ENCODE data around the gene TNFSF8.

TNFSF8 gene

GRCh38 chr9:114930056-114930812 lies at the start of gene TNFSF8:
Gene TNFSF8, minus strand, starts transcription at chr9:114930591. Its CDS starts 288 bp downstream, at chr9:114930303.
- DNase-seq = peak; percentile 67

GRCh38 chr9:114973216-114973615 lies 42.8 kb upstream of the TNFSF8 start:
- no peak for DNase-seq

GRCh38 chr9:114972510-114973136 lies 42.2 kb upstream of the TNFSF8 start:
- DNase-seq = no peak

- no peak for DNase-seq
These were observed 38.9 kb upstream of the TNFSF8 start for GRCh38 chr9:114969269-114969668.

GRCh38 chr9:114968671-114969070 lies 38.3 kb upstream of the TNFSF8 start:
- DNase-seq = no peak

GRCh38 chr9:114965564-114965963 lies 35.2 kb upstream of the TNFSF8 start:
- DNase-seq = no peak

GRCh38 chr9:114962809-114963208 lies 32.4 kb upstream of the TNFSF8 start:
- no peak for DNase-seq

- DNase-seq = no peak
These were observed 29.9 kb upstream of the TNFSF8 start for GRCh38 chr9:114960276-114960675.

GRCh38 chr9:114958844-114959235 lies 28.4 kb upstream of the TNFSF8 start:
- no peak for DNase-seq

- peak; percentile 88 for DNase-seq
These were observed 27.8 kb upstream of the TNFSF8 start for GRCh38 chr9:114958021-114958843.

- DNase-seq = no peak
These were observed 27.2 kb upstream of the TNFSF8 start for GRCh38 chr9:114957558-114957957.

GRCh38 chr9:114954956-114955582 lies 24.7 kb upstream of the TNFSF8 start:
- peak; percentile 29 for DNase-seq

GRCh38 chr9:114953959-114954358 lies 23.6 kb upstream of the TNFSF8 start:
- DNase-seq = peak; percentile 33

- no peak for DNase-seq
These were observed 22.7 kb upstream of the TNFSF8 start for GRCh38 chr9:114953046-114953445.

- DNase-seq = no peak
These were observed 20.4 kb upstream of the TNFSF8 start for GRCh38 chr9:114950761-114951160.

- peak; percentile 69 for DNase-seq
These were observed 16.7 kb upstream of the TNFSF8 start for GRCh38 chr9:114947058-114947457.

GRCh38 chr9:114945616-114946412 lies 15.4 kb upstream of the TNFSF8 start:
- no peak for DNase-seq

- DNase-seq = no peak
These were observed 11.0 kb upstream of the TNFSF8 start for GRCh38 chr9:114941376-114941775.

- no peak for DNase-seq
These were observed 8.5 kb upstream of the TNFSF8 start for GRCh38 chr9:114938687-114939575.

- no peak for DNase-seq
These were observed 7.1 kb upstream of the TNFSF8 start for GRCh38 chr9:114937516-114937915.

GRCh38 chr9:114936581-114936980 lies 6.2 kb upstream of the TNFSF8 start:
- no peak for DNase-seq

Data from GDM1 (cell line).